Placental pericyte (primary cell): ENCODE measurements around the gene UBA5. TPM values are rescaled to one million over a fixed set of nuclear protein-coding genes. Genes with fewer than 3 reads are reported as not detected.

Source experiments
- total RNA-seq: library from RNA; depleted of rRNA; stranded (reverse); fragments of >200 nt; gene quantifications from 2 replicates; pipeline ENCODE4 v1.2.3, GENCODE V29; 2012

Gene UBA5
- 43.8 and 52.3 TPM in 2 replicates for total RNA-seq

GRCh38 chr3:132660052-132660810 lies at the start of gene UBA5:
Gene UBA5, plus strand, starts transcription at chr3:132660329. Its CDS starts 209 bp downstream, at chr3:132660538.

DNA sequence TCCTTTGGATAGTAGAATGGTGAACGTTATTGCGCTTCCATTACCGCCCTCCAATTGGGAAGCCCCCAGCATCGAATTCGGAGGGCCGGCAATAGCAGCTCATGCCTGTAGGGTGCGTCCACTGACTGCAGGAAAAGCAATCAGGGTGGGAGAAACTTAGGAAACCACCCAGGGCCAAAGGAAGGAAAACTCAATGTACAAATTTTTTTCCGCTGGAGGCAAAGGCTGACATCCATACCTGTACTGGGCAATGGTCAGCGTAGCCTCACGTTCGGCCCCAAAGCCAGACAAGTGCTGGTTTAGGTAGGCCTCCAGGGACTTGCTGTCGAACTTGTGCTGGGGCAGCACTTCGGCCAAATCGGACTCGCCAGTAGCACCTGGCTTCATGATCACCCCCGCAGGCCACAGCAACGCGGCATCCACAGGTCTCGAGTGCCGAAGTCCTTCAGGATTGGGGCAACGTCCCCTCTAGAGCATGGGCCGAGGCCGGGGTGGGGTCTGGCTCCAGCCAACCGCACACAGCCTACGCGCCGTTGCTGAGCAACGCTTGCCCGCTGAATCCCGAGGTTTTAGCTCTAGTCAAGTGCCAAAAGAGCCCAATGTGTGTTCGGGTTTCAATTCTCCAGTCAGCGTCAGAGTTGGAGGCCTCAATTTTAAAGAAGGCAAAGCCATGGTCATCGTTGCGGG lies 621 bp upstream of the UBA5 start, which contains the start of gene ACAD11:
ACAD11 (minus strand) TSS at position 445 of the 687 bp plus-strand sequence; CDS start at position 387, 58 bp downstream.

DNA sequence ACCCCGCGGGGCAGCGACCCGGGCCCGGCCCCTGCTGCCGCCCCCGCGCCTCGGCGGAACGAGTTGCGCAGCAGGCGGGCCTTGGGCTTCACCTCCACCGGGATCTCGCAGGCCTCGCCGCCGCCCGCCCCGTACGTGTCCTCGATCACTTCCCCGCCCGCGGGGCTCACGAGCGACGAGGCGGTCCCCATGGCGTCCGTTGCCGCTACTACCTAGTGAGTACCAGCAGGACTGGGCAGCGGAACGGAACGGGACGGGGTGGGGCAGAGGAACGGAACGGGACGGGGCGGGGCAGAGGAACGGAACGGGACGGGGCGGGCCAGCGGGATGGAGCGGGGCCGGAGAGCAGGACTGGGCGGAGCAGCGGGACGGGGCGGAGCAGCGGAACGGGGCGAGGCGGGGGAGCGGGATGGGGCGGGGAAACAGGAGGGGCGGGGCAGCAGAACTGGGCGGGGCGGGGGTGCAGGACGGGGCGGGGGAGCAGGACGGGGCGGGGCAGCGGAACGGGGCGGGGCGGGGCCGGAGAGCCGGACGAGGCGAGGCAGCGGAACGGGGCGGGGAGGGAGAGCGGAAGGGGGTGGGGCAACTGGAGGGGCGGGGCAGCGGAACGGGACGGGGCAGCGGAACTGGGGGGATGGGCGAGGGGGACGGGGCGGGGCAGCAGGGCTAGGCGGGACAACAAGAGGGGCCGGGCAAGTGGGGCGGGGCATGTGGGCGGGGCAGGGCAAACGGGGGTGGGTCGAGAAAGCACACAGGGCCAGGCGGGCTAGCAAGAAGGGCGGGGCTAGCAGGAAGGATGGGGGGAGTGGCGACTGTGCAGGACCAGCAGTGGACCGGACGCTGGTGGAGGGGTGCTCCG lies 62.3 kb downstream of the UBA5 start, which contains the start of gene NPHP3:
NPHP3 (minus strand) TSS at position 245 of the 859 bp plus-strand sequence; CDS start at position 191, 54 bp downstream.

Other genes with a start within 250 kb of the UBA5 start
- 63.5 and 92.9 TPM in 2 replicates for gene DNAJC13, start 242.8 kb upstream of the UBA5 start, total RNA-seq
- under 0.01 and 3.4 TPM in 2 replicates for gene ACKR4, start 63.1 kb upstream of the UBA5 start, total RNA-seq
- 29.6 and 34.4 TPM in 2 replicates for gene ACAD11, start 520 bp upstream of the UBA5 start, total RNA-seq
- gene NPHP3, start 62.1 kb downstream of the UBA5 start, total RNA-seq, result 28.7 and 56.3 TPM in 2 replicates